ENCODE measurements around the gene PYCARD. TPM values are rescaled to one million over a fixed set of nuclear protein-coding genes. Genes with fewer than 3 reads are reported as not detected.

Gene PYCARD
- total RNA-seq, 4 donors from 2014 or later, result 33.3 to 128 (median 90.6) TPM

DNA sequence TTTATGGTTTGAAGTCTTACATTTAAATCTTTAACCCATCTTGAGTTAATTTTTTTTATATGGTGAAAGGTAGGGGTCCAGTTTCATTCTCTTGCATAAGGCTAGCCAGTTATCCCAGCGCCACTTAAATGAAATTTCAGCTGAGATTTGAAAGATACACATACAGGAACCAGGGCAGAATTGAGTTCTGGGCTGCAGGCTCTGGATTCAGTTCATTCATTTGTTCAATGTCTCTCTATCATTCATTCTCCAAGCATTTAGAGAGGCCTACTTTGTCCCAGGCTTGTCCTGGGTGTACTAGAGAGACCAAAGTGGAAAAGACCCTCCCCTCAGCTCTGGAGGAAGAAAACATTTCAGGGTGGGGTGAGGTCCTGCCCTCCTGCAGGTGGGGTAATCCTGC lies 10.8 kb upstream of the PYCARD start:
- in situ Hi-C loops (cut with MboI; ENCODE audit: low pct_ligation_motif_present in 1 of 4, low pct_unique_long_range_greater_than_20kb in 1 of 4, low sequenced_read_pairs in 3 of 4), result no loop called here
- no peaks in the 10 kb centered on the region for H3K36me3 ChIP-seq
- H3K4me1 ChIP-seq, result peaks cover 15 to 29% (median 26%) of the 10 kb centered on the region in 4 donors
- H3K27ac ChIP-seq, result no peak overlapping the region
- intact Hi-C loops (cut with DNase I; ENCODE audit: low total_unique reads), result no loop called here
- TF ChIP-seq, protein P1, sequence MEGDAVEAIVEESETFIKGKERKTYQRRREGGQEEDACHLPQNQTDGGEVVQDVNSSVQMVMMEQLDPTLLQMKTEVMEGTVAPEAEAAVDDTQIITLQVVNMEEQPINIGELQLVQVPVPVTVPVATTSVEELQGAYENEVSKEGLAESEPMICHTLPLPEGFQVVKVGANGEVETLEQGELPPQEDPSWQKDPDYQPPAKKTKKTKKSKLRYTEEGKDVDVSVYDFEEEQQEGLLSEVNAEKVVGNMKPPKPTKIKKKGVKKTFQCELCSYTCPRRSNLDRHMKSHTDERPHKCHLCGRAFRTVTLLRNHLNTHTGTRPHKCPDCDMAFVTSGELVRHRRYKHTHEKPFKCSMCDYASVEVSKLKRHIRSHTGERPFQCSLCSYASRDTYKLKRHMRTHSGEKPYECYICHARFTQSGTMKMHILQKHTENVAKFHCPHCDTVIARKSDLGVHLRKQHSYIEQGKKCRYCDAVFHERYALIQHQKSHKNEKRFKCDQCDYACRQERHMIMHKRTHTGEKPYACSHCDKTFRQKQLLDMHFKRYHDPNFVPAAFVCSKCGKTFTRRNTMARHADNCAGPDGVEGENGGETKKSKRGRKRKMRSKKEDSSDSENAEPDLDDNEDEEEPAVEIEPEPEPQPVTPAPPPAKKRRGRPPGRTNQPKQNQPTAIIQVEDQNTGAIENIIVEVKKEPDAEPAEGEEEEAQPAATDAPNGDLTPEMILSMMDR (IDR thresholded peaks at IDR 0.05), result no peak
- TF ChIP-seq POLR2A (IDR thresholded peaks at IDR 0.05) (no peak), POLR2AphosphoS5 (IDR thresholded peaks at IDR 0.05) (no peak), EP300 (IDR thresholded peaks at IDR 0.05; ENCODE audit: low read depth) (no peak)
- peaks cover 58% of the 10 kb centered on the region for H3K27me3 ChIP-seq
- H3K9me3 ChIP-seq, result no peaks in the 10 kb centered on the region
- H3K4me3 ChIP-seq, result no peak overlapping the region
- 83 to 100% methylated on average over 1 of the region's 1 CpG for WGBS, 2 donors (ENCODE audit: low coverage in 1 of 2)
- no peak for DNase-seq

DNA sequence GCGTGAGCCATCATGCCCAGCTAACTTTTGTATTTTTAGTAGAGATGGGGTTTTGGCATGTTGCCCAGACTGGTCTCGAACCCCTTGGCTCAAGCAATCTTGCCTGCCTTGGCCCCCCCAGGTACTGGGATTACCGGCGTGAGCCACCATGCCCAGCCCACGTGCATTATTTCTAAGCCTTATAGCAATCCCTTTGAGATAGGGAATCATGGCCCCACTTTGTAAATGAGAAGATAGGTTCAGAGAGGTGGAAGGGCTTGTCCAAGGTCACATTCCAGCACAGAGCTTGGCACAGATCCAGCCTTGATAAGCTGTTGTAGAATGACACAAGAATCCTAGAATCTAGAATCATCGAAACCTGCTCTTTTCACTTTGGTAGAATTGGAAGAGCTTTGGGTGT lies 4.2 kb upstream of the PYCARD start:
- Histone ChIP-seq H3K36me3 (no peaks in the 10 kb centered on the region), H3K27ac (no peak overlapping the region), H3K4me3 (no peak overlapping the region), H3K9me3 (no peaks in the 10 kb centered on the region), H3K4me1 (peaks cover 1 to 13% (median 9%) of the 10 kb centered on the region in 4 donors), H3K27me3 (no peaks in the 10 kb centered on the region)
- no peak for DNase-seq
- in situ Hi-C loops (cut with MboI; ENCODE audit: low pct_ligation_motif_present in 1 of 4, low pct_unique_long_range_greater_than_20kb in 1 of 4, low sequenced_read_pairs in 3 of 4) (no loop called here), intact Hi-C loops (cut with DNase I; ENCODE audit: low total_unique reads) (no loop called here)
- 59 to 63% methylated on average over 3 to 6 of the region's 6 CpGs for WGBS, 2 donors (ENCODE audit: low coverage in 1 of 2)
- no peak for TF ChIP-seq POLR2A (IDR thresholded peaks at IDR 0.05)
- no peak for TF ChIP-seq POLR2AphosphoS5 (IDR thresholded peaks at IDR 0.05)

DNA sequence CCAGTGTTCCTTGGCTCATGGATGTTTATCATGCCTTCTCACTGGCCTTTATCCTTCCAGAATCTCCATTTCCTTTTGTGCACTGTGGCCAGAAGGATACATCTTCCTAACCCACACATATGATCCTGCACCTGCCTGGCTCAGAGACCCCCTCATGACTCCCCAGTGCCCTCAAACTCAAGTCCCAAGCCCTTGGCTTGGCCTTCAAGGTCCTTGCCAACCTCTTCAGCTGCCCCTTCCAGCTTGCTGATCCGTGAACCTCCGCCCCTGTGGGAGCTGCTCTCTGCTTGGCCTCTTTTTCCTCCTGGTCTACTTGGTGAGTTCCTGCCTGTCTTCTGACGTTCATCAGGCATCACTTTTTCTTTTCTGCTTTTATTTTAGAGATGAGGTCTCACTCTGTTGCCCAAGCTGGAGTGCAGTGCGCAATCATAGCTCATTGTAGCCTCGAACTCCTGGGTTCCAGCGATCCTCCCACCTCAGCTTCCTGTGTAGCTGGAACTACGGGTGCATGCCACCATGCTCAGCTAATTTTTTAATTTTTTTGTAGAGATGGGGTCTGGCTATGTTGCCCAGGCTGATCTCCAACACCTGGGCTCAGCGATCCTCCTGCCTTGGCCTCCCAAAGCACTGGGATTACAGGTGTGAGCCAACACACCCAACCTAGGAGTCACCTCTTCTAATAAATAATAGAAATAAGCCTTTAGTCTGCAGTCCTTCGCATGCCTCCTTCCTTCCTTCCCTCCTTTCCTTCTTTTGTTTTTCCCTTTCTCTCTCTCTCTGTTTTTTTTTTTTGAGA lies 2.5 kb upstream of the PYCARD start:
- in situ Hi-C loops (cut with MboI; ENCODE audit: low pct_ligation_motif_present in 1 of 4, low pct_unique_long_range_greater_than_20kb in 1 of 4, low sequenced_read_pairs in 3 of 4), result no loop called here
- Histone ChIP-seq H3K27ac (no peak overlapping the region), H3K4me1 (peaks cover 15 to 28% (median 22%) of the 10 kb centered on the region in 4 donors), H3K27me3 (no peaks in the 10 kb centered on the region), H3K36me3 (no peaks in the 10 kb centered on the region), H3K4me3 (no peak overlapping the region), H3K9me3 (no peaks in the 10 kb centered on the region)
- TF ChIP-seq POLR2AphosphoS5 (IDR thresholded peaks at IDR 0.05) (no peak), POLR2A (IDR thresholded peaks at IDR 0.05) (no peak), EP300 (IDR thresholded peaks at IDR 0.05; ENCODE audit: low read depth) (no peak)
- TF ChIP-seq, protein P1 (IDR thresholded peaks at IDR 0.05), result no peak
- no peak for DNase-seq
- intact Hi-C loops (cut with DNase I; ENCODE audit: low total_unique reads), result no loop called here
- 94% methylated on average over 9 of the region's 9 CpGs; no CpG with 5 or more reads in 1 of the 2 donors for WGBS, 2 donors (ENCODE audit: low coverage in 1 of 2)

DNA sequence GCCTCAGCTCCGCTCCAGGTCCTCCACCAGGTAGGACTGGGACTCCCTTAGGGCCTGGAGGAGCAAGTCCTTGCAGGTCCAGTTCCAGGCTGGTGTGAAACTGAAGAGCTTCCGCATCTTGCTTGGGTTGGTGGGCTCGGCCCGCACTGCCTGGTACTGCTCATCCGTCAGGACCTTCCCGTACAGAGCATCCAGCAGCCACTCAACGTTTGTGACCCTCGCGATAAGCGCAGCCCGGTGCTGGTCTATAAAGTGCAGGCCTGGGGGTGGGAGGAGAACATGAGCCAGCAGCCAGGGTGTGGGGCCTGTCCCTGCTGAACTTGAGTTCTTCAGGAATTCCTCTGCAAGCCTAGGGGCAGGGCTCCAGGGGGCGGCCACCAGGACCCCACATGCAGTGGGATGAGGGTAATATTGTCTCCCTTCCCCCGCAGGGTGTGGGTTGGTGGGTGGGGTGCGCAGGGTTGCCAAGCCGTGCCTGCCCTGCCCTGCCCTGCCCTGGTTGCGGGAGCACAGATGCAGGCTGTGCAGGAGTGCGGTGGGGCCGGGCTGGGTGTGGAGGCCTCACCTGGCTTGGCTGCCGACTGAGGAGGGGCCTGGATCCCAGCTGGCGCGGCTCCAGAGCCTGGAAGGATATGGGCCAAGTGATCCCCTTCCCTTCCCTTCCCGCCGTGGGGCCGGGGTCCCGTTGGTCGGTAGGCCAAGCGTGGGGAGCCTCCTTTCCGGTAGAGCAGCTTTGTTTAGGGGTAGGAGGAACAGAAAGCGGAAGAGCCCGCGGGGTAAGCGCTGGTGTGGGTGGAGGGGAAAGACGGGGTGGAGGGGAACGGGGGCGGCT lies 762 bp downstream of the PYCARD start:
- WGBS, 2 donors (ENCODE audit: low coverage in 1 of 2), result 5% methylated on average over 19 of the region's 35 CpGs; no CpG with 5 or more reads in 1 of the 2 donors
- peak overlapping the region; percentile 56 to 75 (median 64) for H3K4me3 ChIP-seq
- TF ChIP-seq POLR2AphosphoS5 (IDR thresholded peaks at IDR 0.05) (peak in 2 of 3 donors; percentile 54 to 62), EP300 (IDR thresholded peaks at IDR 0.05; ENCODE audit: low read depth) (no peak), POLR2A (IDR thresholded peaks at IDR 0.05) (peak; percentile 36)
- in situ Hi-C loops (cut with MboI; ENCODE audit: low pct_ligation_motif_present in 1 of 4, low pct_unique_long_range_greater_than_20kb in 1 of 4, low sequenced_read_pairs in 3 of 4) (no loop called here), intact Hi-C loops (cut with DNase I; ENCODE audit: low total_unique reads) (no loop called here)
- H3K27ac ChIP-seq, result peak overlapping the region; percentile 80 to 90 (median 87)
- H3K36me3 ChIP-seq, result no peaks in the 10 kb centered on the region
- no peaks in the 10 kb centered on the region for H3K27me3 ChIP-seq
- peaks cover 15 to 33% (median 22%) of the 10 kb centered on the region in 4 donors for H3K4me1 ChIP-seq
- peak; percentile 85 for DNase-seq
- H3K9me3 ChIP-seq, result no peaks in the 10 kb centered on the region

All from transverse colon (tissue), 4 donors.